ENCODE results near the gene RNF223.

- no peak for TF ChIP-seq POLR2A (IDR thresholded peaks at IDR 0.05; ENCODE audit: low read depth, low read length)
- no peak for TF ChIP-seq CTCF (IDR thresholded peaks at IDR 0.05; ENCODE audit: extremely low read depth in 1 of 2, insufficient read depth in 1 of 2, low read depth in 1 of 2, low read length in 2 of 2)
- TF ChIP-seq POLR2AphosphoS5 (IDR thresholded peaks at IDR 0.05; ENCODE audit: insufficient read depth, low read depth, low read length), result no peak
Measured at GRCh38 chr1:1025730-1026129, 48.4 kb downstream of the RNF223 start.
